ENCODE data around the gene TSPAN32. TPM values are rescaled to one million over a fixed set of nuclear protein-coding genes. Genes with fewer than 3 reads are reported as not detected.

Gene TSPAN32
- polyA plus RNA-seq, 1 donor (not counting 4 experiments of a cell fraction or from before 2014, with no cell fraction given): not detected

GRCh38 chr11:2345050-2345449 lies 43.2 kb downstream of the TSPAN32 start:
- Histone ChIP-seq H3K36me3 (ENCODE audit: control insufficient read depth in 2 of 2, extremely low read depth in 1 of 2, insufficient read depth in 2 of 2, low read length in 2 of 2) (no peaks in the 10 kb centered on the region), H3K9me3 (ENCODE audit: control insufficient read depth, low read depth, low read length) (peaks cover 3% of the 10 kb centered on the region), H3K9me1 (ENCODE audit: control insufficient read depth, extremely low read depth, insufficient read depth, low read length) (no peaks in the 10 kb centered on the region), H3K4me2 (ENCODE audit: control insufficient read depth, extremely low read depth, insufficient read depth, low read depth, low read length) (no peak overlapping the region), H2AFZ (ENCODE audit: control insufficient read depth, low read length) (no peak overlapping the region), H3K27me3 (ENCODE audit: control insufficient read depth, extremely low read depth, insufficient read depth, low read length) (no peaks in the 10 kb centered on the region), H3K79me2 (ENCODE audit: control insufficient read depth, insufficient read depth, low read length) (no peaks in the 10 kb centered on the region), H3K9ac (ENCODE audit: control insufficient read depth, extremely low read depth, insufficient read depth, low read length) (no peak overlapping the region), H4K20me1 (ENCODE audit: control insufficient read depth, extremely low read depth, insufficient read depth, low read length) (no peaks in the 10 kb centered on the region), H3K4me3 (ENCODE audit: control insufficient read depth in 2 of 3, extremely low read depth in 1 of 3, insufficient read depth in 2 of 3, low read depth in 1 of 3, low read length in 3 of 3) (no peak overlapping the region), H3K27ac (ENCODE audit: control insufficient read depth, insufficient read depth, low read length) (no peak overlapping the region), H3K4me1 (ENCODE audit: control insufficient read depth, extremely low read depth, insufficient read depth, low read length) (no peaks in the 10 kb centered on the region)
- DNase-seq (ENCODE audit: low read depth, low spot score): no peak
- dilution Hi-C loops (cut with MboI; ENCODE audit: extremely low pct_ligation_motif_present, low sequenced_read_pairs): no loop called here
- TF ChIP-seq EZH2 (IDR thresholded peaks at IDR 0.05; ENCODE audit: low read length) (no peak), CTCF (optimal IDR thresholded peaks at IDR 0.05 in 1 of 3, IDR thresholded peaks at IDR 0.05 in 1 of 3, conservative IDR thresholded peaks at IDR 0.05 in 1 of 3; ENCODE audit: extremely low read depth in 1 of 3, insufficient read depth in 2 of 3, low read length in 3 of 3) (no peak)
- no peak for FAIRE-seq

GRCh38 chr11:2346014-2346413 lies 44.2 kb downstream of the TSPAN32 start:
- Histone ChIP-seq H2AFZ (ENCODE audit: control insufficient read depth, low read length) (no peak overlapping the region), H3K4me2 (ENCODE audit: control insufficient read depth, extremely low read depth, insufficient read depth, low read depth, low read length) (no peak overlapping the region), H3K9ac (ENCODE audit: control insufficient read depth, extremely low read depth, insufficient read depth, low read length) (no peak overlapping the region), H3K36me3 (ENCODE audit: control insufficient read depth in 2 of 2, extremely low read depth in 1 of 2, insufficient read depth in 2 of 2, low read length in 2 of 2) (no peaks in the 10 kb centered on the region), H3K27me3 (ENCODE audit: control insufficient read depth, extremely low read depth, insufficient read depth, low read length) (no peaks in the 10 kb centered on the region), H3K27ac (ENCODE audit: control insufficient read depth, insufficient read depth, low read length) (no peak overlapping the region), H3K9me3 (ENCODE audit: control insufficient read depth, low read depth, low read length) (peaks cover 3% of the 10 kb centered on the region), H4K20me1 (ENCODE audit: control insufficient read depth, extremely low read depth, insufficient read depth, low read length) (no peaks in the 10 kb centered on the region), H3K4me3 (ENCODE audit: control insufficient read depth in 2 of 3, extremely low read depth in 1 of 3, insufficient read depth in 2 of 3, low read depth in 1 of 3, low read length in 3 of 3) (no peak overlapping the region), H3K4me1 (ENCODE audit: control insufficient read depth, extremely low read depth, insufficient read depth, low read length) (no peaks in the 10 kb centered on the region), H3K9me1 (ENCODE audit: control insufficient read depth, extremely low read depth, insufficient read depth, low read length) (no peaks in the 10 kb centered on the region), H3K79me2 (ENCODE audit: control insufficient read depth, insufficient read depth, low read length) (no peaks in the 10 kb centered on the region)
- FAIRE-seq (no peak), DNase-seq (ENCODE audit: low read depth, low spot score) (no peak)
- TF ChIP-seq EZH2 (IDR thresholded peaks at IDR 0.05; ENCODE audit: low read length) (no peak), CTCF (optimal IDR thresholded peaks at IDR 0.05 in 1 of 3, IDR thresholded peaks at IDR 0.05 in 1 of 3, conservative IDR thresholded peaks at IDR 0.05 in 1 of 3; ENCODE audit: extremely low read depth in 1 of 3, insufficient read depth in 2 of 3, low read length in 3 of 3) (no peak)
- dilution Hi-C loops (cut with MboI; ENCODE audit: extremely low pct_ligation_motif_present, low sequenced_read_pairs): no loop called here

Measured in keratinocyte (primary cell).